NCI-H146 treated with DMSO at 0.1 percent for 48 hours (cell line): ENCODE results near the gene TIMP4.
A peak's percentile ranks its signal among the peaks of the same experiment; 100 is the strongest.

Experiments
- DNase-seq: peaks from one replicate; lab custom pipeline; 2025; ENCODE audit not compliant: unreplicated experiment; lab: John Stamatoyannopoulos, UW

The TIMP4 gene

DNA sequence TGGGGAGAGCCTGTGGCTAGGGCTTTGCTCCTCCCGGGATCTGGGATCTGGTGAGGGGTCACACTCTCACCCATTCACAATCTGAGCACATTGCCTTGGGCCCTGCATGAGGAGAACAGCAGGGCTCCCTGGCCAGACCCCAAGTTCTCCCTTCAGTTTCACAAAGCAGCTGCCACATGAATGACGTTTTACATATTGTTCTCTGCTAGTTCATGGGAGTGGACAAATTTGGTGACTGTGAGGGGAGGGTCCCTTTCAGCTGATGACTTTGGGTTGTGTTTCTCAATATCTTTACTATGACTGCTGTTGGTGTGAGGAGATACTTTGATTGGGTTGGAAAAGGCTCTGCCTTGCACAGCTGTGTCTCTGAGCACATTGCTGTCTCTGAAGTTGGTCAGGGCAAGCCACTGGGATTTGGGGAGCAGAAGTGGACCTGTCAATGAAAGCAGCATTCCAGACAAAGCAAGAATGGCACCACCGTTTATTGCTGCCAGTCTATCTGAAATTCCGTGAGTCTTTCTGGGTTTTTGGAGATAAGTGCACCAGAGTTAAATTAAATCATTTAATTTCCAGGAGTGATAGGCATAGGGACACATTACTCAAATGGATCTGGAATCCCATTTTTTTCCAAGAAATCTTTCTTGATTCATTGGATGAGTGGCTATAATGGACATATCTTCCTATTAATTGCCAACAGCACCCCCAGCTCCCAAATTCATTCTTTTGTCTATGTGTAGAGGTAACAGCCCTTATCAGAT lies 10.3 kb downstream of the TIMP4 start:
- DNase-seq: no peak

DNA sequence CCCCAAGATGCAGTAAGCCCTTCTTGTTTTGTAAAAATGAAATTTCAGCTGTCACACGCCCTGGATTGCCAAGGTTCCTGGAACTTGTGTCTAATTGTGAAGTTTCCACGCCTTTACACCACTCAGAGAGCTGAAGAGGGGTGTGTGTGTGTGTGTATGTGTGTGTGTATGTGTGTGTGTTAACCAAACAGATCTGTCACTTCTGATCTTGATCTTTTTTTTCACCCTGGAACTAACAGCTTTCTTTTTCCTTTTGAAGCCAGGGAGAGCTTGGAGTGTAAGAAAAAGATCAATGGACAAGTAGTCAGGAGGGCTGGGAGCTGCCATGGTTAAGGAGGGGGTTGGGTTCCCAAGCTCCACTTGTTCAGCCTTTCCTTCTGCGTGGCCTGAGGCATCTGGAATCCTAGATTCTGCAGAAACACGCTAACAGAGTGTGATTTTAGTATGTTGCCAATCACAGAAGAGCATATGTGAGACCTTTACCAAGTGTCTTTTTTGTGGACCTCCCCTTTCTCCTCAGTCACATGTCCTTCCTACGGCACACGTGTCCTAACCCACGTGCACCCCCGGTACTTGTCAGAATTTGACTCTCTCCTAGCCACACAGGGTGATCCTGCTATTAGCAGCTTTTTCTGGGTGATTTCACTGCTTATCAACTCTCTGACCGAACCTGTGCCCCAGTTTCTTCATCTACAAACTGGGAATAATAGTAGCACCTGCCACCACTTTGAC lies 11.5 kb downstream of the TIMP4 start:
- no peak for DNase-seq

- DNase-seq: no peak
These were observed 14.7 kb downstream of the TIMP4 start for GRCh38 chr3:12143949-12144504.

DNA sequence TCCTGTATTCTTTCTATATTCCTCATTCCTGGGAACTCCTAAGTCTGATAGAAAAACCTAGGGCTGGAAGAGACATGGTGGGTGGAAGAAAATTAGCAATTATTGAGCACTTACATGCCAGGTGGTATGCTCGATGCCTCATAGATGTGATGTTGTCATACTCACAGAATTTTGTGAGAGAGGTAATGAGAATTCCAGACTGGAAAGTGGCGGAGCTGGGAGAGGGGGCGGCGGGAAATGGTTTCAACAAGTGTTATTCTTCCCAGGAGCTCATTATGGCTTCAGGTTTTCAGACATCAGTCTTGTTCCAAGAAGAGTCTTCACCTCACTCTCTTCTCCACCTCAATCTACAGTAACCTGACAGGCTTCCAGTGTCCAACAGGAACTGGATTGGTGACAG lies 16.2 kb downstream of the TIMP4 start:
- no peak for DNase-seq

GRCh38 chr3:12141350-12141749 lies 17.4 kb downstream of the TIMP4 start:
- DNase-seq: no peak

GRCh38 chr3:12139111-12139511 lies 19.6 kb downstream of the TIMP4 start:
- DNase-seq: no peak

GRCh38 chr3:12138044-12138443 lies 20.7 kb downstream of the TIMP4 start:
- no peak for DNase-seq

GRCh38 chr3:12136371-12136770 lies 22.3 kb downstream of the TIMP4 start:
- no peak for DNase-seq

DNA sequence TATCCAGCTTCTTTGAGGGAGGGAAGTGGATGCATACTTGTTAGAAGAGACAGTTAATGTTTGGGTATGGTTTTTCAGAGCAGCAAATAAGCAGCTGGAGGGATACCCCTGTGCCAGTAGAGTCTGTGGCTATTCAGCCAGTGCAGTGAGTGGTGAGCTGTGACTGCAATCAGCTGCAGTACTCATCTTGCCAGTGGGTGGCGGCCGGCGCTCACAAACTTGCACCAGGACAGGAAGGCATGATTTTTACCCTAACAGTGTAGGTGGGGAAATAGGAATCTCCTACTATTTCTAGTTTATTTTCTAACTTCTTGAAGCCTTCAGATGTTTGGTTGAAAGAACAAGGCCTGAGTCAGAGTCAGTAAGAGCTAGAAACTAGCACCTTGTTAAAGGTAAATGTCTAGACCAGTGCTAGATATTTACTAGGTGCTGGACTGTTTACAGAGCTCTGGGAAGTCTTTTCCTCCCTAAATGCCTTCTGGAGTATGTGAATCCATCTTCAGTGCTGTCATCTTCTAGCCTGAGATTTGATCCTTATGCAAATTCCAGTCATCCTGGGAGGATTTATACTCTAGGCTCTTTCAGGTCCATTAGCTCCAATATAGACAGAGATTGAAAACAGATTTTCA lies 23.6 kb downstream of the TIMP4 start:
- DNase-seq: peak; percentile 8

DNA sequence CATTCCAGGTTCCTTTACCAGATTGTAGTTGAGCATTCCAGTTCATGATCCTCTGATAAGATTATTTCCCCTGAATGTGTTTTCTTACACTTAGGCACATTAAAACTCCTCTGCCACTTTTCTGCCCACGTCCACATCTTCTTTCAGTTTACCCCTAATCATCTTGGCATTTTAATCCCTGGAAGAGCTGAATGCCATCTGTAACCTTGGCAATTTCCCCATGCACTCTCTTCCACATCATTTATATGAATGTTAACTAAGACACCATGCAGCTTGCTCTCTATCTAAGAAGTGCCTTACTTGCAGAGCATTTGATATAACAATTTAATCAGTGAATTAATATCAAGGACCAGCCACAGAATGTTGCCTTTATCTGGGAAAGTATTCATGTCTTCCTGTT lies 25.8 kb downstream of the TIMP4 start:
- DNase-seq: no peak

GRCh38 chr3:12131351-12132090 lies 27.2 kb downstream of the TIMP4 start:
- no peak for DNase-seq

DNA sequence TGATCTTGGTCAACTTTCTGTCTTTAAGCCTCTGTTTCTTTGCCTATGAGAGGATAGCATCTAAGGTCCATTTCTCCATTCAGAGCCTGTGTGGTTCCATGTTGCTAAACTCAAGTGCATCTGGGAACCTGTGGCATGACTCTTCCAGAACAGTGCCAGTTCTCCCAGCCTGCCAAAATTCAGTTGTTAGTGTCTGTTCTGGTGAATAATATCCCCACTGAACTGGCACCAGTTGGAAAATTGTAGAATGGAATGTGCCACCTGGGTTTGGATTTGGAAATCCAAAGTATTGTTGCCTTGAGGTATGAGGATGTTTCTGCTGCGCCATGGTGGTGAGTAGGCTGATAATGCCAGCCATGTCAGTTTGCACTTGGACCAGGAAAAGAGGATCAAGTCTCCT lies 31.3 kb downstream of the TIMP4 start:
- no peak for DNase-seq

GRCh38 chr3:12125772-12126171 lies 32.9 kb downstream of the TIMP4 start:
- no peak for DNase-seq

DNA sequence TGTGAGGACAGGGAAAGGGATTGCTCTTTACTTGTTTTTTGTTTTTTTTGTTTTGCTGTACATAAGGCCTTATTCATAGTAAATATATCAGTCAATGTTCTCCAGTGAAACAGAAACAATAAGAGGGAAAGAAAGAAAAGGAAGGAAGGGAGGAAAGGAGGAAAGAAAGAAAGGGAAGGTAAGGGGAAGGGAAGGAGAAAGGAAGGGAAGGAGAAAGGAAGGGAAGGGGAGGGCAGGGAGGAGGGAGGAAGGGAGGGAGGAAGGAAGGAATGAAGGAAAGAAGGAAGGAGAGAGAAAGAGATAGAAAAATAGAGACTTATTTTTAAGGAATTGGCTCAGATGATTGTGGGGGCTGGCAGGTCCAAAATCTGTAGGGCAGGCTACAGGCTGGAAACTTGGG lies 37.2 kb downstream of the TIMP4 start:
- no peak for DNase-seq

DNA sequence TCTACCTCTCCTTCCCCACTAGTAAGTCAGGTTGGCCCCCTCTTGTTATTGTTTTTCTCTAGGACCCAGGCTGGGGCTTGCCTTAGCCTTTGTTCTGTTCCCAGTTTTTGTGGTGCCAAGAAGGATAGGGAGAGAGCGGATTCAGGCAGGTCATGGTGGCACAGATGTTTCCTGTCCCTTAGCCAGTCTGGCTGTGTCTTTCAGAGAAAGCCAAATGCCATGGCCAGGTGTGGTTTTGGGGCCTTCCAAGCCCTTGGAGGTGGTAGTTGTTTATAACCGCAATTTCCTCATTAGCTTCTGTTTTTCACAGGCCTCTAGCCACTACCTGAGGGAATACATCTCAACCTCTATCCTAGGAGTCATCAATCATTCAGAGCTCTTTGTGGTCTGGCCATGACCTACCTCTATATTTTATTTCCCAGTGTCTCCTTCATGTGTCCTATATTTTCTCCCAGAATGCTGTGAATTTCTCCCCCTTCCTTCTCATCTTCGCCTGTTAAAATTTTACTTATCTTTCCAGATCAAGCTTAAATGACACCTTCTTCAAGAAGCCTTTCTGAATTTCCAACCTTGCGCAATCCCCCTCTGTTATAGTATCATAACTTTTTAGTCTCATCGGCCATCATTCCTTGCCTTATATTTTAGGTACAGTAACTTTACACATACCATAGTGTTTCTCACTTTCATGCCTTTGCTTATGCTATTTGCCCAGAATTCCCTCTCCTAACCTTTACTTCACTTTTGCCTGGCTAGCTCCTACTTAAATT lies 38.2 kb downstream of the TIMP4 start:
- DNase-seq: no peak

- no peak for DNase-seq
These were observed 41.2 kb downstream of the TIMP4 start for GRCh38 chr3:12117473-12117872.

DNA sequence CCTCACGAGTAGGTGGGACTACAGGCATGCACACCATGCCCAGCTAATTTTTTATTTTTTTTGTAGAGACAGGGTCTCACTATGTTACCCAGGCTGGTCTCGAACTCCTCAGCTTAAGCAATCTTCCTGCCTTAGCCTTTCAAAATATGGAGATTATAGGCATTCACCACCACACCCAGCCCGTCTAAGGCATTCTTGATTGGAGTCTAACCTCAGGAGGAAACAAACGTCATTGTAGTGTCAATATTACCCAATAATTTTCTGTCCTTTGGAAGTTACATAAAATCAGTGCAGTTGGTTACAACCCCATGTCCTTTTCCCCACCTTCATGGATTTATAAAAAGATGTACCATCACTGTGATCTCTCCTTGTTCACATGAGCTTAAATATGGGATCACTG lies 41.8 kb downstream of the TIMP4 start:
- no peak for DNase-seq

- no peak for DNase-seq
These were observed 42.9 kb downstream of the TIMP4 start for GRCh38 chr3:12115849-12116248.

- no peak for DNase-seq
These were observed 43.6 kb downstream of the TIMP4 start for GRCh38 chr3:12115104-12115503.

DNA sequence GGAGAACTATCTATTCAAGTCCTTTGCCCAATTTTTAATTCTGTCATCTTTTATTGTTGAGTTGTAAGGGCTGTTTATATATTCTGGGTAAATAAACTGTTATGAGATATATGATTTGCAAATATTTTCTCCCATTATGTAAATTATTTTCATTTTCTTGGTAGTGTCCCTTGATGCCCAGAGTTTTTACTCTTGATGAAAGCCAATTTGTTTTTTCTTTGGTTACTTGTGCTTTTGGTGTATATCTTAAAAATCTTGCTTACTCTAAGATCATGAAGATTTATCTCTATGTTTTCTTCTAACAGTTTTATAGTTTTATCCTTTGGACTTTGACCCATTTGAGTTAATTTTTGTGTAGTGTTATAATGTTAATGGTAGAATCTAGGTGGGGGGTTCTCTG lies 44.5 kb downstream of the TIMP4 start:
- no peak for DNase-seq
